ENCODE data around the gene NPEPL1.
A peak's percentile ranks its signal among the peaks of the same experiment; 100 is the strongest.
"Not testable (repeated sequence)": the region's sequence is repeated elsewhere in the genome, so short reads cannot be mapped to it uniquely, and the experiment has no call there.

The NPEPL1 gene, protein sequence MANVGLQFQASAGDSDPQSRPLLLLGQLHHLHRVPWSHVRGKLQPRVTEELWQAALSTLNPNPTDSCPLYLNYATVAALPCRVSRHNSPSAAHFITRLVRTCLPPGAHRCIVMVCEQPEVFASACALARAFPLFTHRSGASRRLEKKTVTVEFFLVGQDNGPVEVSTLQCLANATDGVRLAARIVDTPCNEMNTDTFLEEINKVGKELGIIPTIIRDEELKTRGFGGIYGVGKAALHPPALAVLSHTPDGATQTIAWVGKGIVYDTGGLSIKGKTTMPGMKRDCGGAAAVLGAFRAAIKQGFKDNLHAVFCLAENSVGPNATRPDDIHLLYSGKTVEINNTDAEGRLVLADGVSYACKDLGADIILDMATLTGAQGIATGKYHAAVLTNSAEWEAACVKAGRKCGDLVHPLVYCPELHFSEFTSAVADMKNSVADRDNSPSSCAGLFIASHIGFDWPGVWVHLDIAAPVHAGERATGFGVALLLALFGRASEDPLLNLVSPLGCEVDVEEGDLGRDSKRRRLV

DNA sequence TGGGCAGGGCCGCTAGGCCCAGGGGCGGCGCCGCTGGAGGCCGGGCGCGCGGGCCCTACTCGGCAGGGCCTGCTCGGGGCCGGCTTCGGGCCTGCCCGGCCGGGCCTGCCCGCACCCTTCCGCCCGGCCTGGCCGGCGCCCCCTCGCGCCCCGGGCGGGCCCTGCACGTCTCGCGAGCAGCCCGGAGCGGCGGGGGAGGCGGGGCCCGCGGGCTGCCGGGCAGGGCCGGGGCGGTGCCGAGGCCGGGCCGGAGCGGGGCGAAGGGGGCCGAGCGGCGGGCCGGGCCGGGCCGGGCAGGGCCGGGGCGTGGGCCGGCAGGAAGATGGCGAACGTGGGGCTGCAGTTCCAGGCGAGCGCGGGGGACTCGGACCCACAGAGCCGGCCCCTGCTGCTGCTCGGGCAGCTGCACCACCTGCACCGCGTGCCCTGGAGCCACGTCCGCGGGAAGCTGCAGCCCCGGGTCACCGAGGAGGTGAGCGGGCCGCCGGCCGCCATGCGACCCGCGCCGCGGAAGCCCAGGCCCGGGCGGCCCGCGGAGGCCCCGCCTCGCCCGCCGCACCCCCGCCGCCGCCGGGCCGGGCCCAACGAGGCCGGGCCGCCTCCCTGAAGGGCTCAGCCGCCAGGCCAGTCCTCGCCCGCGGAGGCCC is at the start of gene NPEPL1:
NPEPL1 (plus strand) TSS at position 222 of the 647 bp plus-strand sequence; CDS start at position 323, 101 bp downstream.
- DNase-seq (ENCODE audit: low read depth in 3 of 3), result peak; percentile 14 to 58 (median 36)

DNA sequence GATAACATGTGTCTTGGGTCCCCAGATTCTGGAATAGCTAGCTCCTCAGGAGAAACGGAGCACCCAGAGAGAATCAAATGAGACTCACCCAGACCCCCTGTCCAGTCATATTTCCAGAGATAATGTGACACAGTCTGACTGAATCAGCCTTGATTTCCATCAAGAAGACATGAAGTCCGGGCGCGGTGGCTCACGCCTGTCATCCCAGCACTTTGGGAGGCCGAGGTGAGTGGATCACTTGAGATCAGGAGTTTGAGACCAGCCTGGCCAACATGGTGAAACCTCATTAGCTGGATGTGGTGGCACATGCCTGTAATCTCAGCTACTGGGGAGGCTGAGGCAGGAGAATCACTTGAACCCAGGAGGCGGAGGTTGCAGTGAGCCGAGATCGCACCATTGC is 49.7 kb upstream of the NPEPL1 start:
- DNase-seq (ENCODE audit: low read depth in 3 of 3), result not testable (repeated sequence)

DNA sequence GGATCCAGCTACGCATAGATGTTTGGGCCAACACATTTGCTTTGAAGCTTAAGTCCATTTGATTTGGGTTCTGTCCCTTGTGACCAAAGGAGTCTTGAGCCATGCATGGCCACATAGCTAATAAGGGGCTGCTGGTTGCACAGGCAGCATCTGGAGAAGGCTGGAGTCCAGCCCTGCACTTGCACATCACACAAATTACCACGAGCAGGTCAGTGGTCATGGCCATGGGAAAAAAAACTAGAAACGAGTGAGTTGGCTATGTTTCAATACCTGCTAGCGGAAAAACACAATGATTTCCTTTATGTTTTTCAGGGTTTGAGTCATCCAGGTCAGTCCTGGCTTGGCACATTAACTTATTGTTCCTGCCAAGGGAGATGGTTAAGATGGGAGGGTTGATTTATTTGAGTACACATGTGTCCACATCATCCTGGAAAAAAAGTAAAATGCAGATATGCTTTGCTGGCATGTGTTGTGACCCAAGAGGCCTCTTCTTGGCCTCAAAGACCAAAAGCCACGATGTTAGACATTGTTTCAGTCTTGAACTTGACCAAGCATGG is 47.1 kb upstream of the NPEPL1 start:
- no peak for DNase-seq (ENCODE audit: low read depth in 3 of 3)

DNA sequence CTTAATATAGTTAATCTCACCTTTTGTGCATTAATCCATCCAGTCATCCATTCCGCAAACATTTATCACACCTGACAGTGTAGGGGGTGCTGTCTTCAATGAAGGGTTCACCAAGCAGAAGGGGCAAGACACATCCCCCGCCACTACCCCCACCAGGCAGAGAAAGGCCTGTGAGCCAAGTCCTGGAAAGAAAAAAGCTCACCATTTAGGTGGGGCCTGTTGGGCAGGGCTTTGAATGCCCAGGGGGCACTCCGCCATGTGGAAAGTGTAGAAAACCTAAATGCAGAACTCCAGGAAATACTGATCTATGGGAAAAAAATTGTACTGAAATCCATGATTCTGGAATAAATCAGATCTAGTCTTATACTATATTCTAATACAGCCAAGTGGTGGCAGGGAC is 46.3 kb upstream of the NPEPL1 start:
- DNase-seq (ENCODE audit: low read depth in 3 of 3), result no peak

DNA sequence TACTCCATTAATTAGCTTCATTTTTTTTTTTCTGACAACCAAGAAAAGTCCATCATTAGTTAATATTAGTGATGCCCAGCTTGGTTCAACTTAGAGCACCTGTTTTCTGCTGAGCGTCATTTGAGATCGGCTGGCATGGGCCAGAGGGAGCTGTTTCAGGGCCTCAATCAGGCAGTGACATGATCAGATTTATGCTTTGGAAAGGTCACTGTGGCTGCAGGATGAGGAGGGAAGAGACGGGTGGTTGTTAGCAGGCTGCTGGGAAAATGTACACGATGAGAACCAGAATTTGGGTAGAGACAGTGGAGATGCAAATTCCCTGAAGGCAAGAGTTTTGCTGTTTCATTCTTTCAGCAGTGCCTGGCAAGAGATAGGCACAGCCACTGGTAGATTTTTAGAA is 45.9 kb upstream of the NPEPL1 start:
- DNase-seq (ENCODE audit: low read depth in 3 of 3), result no peak

DNA sequence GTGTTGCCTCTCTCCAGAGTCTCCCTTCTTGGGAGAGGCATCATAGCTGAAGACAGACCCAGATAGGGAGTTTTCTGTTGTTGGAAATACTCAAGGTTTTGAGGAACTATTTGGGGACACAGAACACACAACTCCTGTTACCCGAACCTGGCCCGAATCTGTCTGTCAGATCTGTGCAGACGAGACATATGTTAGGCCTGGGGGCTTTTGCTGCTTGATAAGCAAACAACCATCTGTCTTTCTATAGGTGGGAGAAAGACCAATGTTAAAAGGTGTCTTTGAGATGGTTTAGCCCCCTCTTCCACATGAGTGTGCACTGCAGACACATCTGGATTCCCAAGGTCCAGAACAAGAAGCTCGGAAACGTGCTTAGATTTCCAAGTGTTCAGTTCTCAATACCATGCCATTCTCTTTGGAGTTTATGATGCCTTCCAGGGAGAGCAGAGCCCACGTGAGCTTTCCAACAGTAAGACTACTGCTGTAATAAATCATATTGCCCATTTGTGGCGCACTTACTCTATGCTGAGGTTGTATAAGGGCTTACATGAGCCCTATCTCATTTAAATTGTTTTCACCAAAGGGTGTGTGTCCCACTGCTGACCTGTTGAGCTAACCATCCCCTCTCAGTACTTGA is 45.3 kb upstream of the NPEPL1 start:
- no peak for DNase-seq (ENCODE audit: low read depth in 3 of 3)

DNA sequence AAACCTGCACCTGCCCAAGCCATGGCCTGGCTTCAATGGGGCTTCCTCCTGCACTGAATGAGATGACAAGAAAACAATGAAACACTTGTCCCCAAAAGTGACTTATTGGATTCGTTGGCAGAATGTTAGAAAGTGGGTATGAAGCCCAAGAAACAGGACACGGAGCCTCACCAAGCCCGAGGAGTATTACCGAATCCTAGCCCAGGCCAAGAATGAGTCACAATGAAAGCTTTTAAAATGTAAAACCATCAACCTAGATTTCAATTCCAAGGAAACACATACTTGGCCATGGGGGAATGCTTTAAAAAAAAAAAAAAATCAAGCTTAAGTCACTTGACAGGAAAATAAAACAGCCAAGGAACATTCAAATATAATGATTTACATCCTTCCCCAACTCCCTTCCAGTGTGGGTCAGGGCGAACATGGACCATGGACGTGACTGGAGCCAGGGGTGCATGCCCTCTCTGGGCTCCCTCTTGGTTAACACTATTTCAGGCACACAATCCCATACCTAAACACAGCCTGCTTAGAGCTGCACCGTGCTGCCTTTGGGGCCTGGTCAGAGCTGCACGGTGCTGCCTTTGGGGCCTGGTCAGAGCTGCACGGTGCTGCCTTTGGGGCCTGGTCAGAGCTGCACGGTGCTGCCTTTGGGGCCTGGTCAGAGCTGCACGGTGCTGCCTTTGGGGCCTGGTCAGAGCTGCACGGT is 44.7 kb upstream of the NPEPL1 start:
- no peak for DNase-seq (ENCODE audit: low read depth in 3 of 3)

DNA sequence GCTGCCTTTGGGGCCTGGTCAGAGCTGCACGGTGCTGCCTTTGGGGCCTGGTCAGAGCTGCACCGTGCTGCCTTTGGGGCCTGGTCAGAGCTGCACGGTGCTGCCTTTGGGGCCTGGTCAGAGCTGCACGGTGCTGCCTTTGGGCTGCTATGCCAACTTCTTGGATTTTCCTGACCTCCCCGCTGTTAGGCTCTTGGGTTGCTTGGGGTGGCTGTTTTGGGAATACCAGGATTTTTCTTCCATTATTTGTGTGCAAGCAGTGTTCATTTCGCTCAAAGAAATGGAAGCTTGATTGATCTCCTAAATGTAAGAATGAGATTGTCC is 44.1 kb upstream of the NPEPL1 start:
- not testable (repeated sequence) for DNase-seq (ENCODE audit: low read depth in 3 of 3)

DNA sequence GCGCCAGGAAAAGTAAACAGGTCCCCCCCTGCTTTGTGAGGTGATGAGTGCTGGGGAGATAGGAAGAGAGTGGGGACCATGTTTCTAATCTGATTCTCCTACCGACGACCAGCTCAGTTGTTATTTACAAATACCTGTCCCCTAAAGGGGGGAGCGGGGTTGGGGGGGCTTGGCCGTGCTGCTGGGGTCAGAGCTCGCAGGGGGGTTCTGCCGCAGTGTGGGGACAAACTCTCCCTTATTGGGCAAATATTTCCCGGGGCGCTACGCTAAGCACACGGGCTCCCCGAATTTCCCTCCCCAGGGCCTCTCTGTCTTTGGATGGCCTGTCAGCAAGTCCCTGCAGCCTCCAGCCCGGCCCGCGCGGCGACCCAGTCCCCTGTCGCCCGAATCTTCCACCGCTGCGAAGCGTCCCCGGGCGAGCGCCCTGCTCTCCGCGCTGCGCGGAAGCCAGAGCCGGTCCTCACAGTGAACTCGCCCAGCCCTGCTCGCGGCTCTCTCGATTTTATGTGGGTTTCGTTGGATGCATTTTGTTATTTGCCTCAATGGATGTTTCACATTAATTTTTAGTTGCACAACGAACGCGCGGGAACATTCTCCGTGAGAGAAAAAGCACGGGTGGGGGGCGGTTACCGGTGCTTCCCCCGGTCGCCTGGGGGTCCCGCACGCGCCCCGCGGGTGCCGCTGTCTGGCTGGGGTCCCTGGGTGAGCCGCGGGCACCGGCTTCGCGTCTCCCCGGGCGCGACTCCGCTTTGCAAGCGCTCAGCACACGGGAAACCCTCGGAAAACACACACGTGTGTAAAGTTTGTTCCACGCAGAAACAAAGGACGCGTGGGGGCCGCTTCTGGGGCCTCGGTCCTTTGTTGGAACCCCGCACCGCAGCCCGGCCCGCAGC is 43.1 kb upstream of the NPEPL1 start:
- DNase-seq (ENCODE audit: low read depth in 3 of 3), result no peak

DNA sequence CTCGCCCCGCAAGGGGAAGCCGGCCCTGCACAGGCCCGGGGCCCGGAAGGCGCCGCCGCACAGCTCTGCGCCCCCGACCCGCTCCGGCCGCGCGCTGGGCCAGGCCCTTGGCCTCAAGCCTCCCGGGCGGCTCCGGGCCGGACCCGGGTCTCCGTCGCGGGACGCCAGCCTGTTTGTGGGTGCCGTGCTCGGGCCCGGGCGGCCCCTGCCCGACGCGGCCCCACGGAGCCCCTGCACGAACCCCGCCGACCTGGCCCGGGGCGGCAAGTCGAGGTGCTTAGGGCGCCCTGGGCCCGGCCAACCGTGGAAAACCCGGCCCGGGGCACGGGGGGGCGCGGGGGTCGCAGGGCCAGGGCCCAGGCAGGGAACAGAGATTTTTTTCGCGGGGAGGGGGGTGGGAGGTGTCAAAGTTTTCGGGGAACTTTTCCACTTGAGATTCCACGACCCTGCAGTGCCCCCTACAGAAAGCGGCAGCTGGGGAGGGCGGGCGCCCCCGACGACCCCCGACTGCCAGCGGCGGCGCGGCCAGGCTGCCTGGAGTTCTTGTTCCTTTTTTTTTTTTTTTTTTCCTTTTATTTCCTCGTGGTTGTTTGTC is 42.3 kb upstream of the NPEPL1 start:
- DNase-seq (ENCODE audit: low read depth in 3 of 3), result no peak

DNA sequence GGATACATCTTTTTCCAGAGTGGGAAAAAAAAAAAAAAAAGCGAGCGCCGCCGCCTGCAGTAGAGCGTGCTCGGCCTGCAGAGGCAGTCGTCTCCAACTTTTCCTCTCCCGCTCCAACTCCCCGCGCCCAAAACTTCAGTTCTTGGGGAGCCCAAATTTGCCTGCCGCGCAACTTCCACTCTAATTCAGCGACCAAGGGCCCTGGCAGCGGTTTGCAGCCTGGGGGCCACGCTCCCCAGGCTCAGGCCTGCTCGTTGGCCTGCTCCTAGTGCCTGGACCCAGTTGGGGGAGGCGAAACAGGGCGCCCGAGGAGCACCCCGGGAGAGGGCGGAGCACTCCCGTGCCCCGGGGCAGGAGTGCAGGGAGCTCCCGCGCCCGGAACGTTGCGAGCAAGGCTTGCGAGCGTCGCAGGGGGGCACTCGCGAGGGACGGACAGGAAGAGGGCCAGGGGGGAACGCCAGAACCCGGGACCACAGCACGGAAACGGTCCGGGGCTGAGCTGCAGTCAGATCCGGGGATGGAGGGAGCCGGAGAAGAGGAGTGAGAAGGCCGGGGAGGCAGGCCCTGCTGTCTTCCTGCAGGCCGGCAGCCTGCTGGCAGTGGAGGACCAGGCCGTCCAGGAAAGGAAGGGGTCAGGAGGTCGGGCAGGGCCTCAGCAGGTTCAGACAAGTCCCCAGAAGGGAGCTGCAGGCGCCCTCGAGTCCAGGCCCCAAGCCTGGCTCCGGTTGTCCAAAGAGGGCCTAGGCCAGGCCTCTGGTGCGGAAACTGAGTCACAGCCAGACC is 41.6 kb upstream of the NPEPL1 start, which contains the start of gene STX16:
STX16 (plus strand) TSS at position 508 of the 783 bp plus-strand sequence. CDS start 724 bp downstream, outside the sequence.
- DNase-seq (ENCODE audit: low read depth in 3 of 3), result peak; percentile 80 to 85 (median 83)

DNA sequence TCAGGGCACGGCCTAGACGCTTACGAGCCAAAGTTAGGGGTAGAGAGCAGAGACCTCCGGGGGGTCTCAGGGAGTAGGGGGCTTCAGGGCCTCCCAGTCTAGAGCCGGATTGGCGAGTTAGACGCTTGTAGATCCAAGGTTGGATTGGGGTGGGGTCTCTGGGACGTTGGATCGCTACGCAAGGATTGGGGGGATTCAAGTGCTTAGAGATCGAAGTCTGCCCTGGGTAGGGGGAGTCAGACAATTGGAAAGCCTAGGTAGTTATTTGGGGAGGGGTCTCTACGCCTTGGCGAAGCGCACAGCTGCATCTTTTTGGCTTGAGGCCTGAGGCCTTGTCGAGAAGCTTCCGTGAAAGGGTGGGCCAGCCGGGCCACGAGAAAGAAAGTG is 41.0 kb upstream of the NPEPL1 start:
- no peak for DNase-seq (ENCODE audit: low read depth in 3 of 3)

DNA sequence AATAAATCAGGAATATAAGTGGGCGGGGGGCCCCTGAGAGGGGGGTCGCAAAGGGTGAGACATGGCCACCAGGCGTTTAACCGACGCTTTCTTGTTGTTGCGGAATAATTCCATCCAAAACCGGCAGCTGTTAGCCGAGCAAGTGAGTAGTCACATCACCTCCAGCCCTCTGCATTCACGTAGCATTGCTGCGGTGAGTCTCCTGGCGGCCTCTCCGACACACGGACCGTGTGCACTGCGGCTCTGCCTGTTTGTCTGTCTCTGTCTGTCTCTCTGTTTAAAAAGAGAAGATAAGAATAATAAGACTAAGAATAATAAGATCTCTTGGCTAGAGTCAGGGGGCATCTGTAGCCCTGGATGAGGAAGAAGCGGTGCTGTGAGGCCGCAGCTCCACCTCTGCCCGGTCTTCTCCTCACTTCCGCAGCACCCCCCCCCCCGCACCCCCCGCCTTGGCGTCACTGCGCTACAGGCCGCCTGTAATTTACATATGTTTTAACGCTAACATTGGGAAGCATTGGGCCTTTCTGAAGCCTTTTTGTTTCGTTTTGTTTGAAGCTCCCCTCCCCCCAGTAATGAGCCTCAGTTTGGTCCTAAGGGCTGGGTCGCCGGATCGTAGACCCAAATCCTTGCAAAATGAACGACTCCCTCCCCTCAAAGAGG is 40.5 kb upstream of the NPEPL1 start:
- peak in 1 of 3 donors; percentile 46 for DNase-seq (ENCODE audit: low read depth in 3 of 3)

DNA sequence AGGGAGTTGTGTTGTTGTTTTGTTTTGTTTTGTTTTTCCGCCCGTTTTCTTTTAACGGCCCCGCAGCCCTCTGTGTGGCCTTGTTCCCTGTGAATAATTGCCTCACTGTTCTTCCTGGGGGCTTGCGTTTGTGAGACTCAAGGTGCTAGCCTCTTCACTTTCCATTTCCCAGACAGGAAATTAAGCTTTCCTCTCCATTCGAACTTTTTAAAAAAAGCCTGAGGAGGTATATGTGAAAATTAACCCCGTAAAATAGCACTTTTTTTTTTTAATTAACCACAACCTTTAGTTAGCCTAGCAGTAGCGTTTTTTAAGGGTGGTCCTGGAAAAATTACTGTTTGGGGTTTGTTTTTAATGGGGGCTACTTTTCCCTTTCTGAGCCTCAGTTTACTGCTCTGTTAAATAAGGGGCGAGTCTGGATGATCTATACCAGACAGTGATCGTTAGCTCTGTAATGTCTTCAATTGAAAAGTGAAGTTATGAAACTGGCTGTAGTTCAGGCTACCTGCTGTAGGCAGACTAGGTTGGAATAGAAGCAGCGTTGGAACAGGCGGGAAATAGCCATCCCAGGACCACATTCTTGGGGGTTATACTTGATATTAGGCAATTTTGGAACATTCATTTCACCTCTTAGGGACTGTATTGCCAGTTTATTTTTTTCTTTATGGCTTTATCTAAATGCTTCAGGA is 39.9 kb upstream of the NPEPL1 start:
- no peak for DNase-seq (ENCODE audit: low read depth in 3 of 3)

DNA sequence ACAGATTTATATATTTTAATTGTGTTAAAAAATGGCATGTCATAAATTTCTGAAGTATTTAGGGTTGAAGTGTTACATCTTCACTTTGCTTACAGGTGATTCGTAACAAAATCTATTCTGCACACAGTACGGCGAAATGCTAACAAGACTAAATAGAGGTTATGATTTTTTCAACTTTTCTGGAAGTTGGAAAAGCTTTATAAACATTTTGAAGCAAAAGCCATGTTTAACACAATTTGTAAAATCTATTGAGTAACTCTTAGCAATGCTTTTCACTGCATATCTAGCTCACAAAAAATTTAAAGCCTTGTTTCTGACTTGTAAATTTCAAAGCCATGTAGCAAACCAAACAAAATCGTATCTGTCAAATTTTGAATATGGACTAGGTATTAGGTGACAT is 38.3 kb upstream of the NPEPL1 start:
- no peak for DNase-seq (ENCODE audit: low read depth in 3 of 3)

DNA sequence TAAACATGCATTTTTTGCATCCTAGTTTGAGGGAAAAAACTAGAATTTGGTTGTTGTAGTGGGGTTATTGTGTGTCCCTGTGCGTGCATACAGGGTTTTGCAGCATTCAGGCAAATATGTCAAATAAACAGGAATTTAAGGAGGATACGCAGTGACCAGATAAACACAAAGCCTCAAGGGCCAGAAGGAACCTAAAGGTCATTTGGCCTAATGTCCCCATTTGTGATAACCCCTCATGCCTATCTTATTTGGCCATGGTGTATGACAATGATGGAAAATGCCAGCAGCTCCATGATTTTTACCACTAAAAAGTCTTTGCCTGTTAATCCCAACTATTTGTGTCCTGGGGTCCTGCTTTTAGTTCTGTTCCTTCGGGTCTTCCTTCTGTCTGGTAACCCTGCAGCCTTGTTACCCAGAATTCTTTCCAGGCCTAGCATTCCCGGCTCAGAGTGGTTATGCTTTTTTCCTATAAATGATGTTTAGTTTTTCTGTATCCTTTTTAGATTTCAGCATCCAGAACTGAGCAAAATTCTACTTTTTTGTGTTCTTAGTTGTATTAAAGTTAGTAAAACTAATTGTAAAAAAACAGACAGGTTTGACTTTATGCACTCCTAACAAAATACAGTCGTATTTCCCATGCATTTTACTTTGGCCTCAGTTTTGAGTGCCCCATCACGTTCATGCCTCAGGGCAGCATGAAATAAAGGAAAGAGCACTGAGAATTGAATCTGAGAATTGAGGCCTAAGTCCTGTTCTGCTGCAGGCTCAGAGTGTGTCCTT is 37.1 kb upstream of the NPEPL1 start:
- DNase-seq (ENCODE audit: low read depth in 3 of 3), result no peak

DNA sequence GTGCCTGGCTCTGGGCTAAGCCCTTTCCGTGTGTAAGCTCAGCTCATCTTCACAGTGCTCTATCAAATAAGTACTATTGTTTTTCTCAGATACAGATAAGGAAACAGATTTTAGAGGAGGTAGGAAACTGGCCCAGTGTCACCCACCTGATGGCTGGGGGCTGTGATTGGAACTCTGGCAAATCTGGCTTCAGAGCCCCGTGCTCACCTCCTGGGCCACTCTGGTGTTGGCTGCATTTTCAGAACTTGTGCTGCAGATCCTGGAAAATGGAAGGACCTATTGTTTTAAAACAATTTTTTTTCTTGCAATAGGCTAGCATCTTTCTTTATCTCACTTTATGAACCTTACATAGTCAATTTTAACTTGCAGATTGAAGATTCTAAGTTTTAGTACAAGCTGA is 35.8 kb upstream of the NPEPL1 start:
- DNase-seq (ENCODE audit: low read depth in 3 of 3), result no peak

Measured in stimulated activated CD4-positive, alpha-beta T cell treated with anti-CD3 and anti-CD28 coated beads, TNF-alpha, amount 100 ng/mL, for 48 hours (primary cell).